Fibroblast of lung (primary cell): ENCODE measurements around the gene LDLRAD4. TPM values are rescaled to one million over a fixed set of nuclear protein-coding genes. Genes with fewer than 3 reads are reported as not detected.

ENCODE experiments used
- DNase-seq, 2 donors: peaks; one replicate each; pipeline versions ENCODE4 v3.0.0 to v3.0.0-alpha.2; 2010; ENCODE audit warnings: low read depth in 2 of 2
- H2AFZ ChIP-seq: 2 replicates; pipeline ENCODE4 v1.5.1; 2012; ENCODE audit warnings: low read length, control low read depth, inconsistent platforms
- H3K27ac ChIP-seq: 2 replicates; pipeline ENCODE4 v1.5.1; 2011; ENCODE audit warnings: low read length, control low read depth; ENCODE audit not compliant: insufficient read depth
- H3K27me3 ChIP-seq: 2 replicates; pipeline ENCODE4 v1.5.1; 2011; ENCODE audit warnings: mild to moderate bottlenecking, low read length; ENCODE audit not compliant: control insufficient read depth, insufficient read depth
- H3K36me3 ChIP-seq: 2 replicates; pipeline ENCODE4 v1.5.1; 2011; ENCODE audit warnings: low read length; ENCODE audit not compliant: control insufficient read depth, insufficient read depth
- H3K4me1 ChIP-seq: 2 replicates; pipeline ENCODE4 v1.5.1; 2011; ENCODE audit warnings: low read length; ENCODE audit not compliant: control insufficient read depth, insufficient read depth; ENCODE audit errors: extremely low read depth
- H3K4me2 ChIP-seq: 2 replicates; pipeline ENCODE4 v1.5.1; 2011; ENCODE audit warnings: low read length, control low read depth; ENCODE audit not compliant: insufficient read depth; ENCODE audit errors: extremely low read depth
- H3K4me3 ChIP-seq, 4 experiments: fragments of 200-600 bp in 1 of 4; sonication (generic) in 1 of 4; replicated peaks in 1 of 4; 2 replicates each; pipeline ENCODE4 v1.5.1; 2011 to 2016; ENCODE audit warnings: low read length in 4 of 4, low read depth in 3 of 4, mild to moderate bottlenecking in 3 of 4, control low read depth in 2 of 4, inconsistent platforms in 1 of 4, mixed read lengths in 1 of 4; ENCODE audit not compliant: insufficient read depth in 1 of 4; ENCODE audit errors: control extremely low read depth in 1 of 4
- H3K79me2 ChIP-seq: 2 replicates; pipeline ENCODE4 v1.5.1; 2012; ENCODE audit warnings: mild to moderate bottlenecking, low read length, inconsistent platforms; ENCODE audit not compliant: control insufficient read depth, insufficient read depth
- H3K9ac ChIP-seq: 2 replicates; pipeline ENCODE4 v1.5.1; 2011; ENCODE audit warnings: mild to moderate bottlenecking, low read length, control low read depth; ENCODE audit not compliant: insufficient read depth
- H3K9me3 ChIP-seq: 2 replicates; pipeline ENCODE4 v1.5.1; 2012; ENCODE audit warnings: low read depth, low read length; ENCODE audit not compliant: control insufficient read depth, insufficient read depth
- H4K20me1 ChIP-seq: 2 replicates; pipeline ENCODE4 v1.5.1; 2011; ENCODE audit warnings: low read length; ENCODE audit not compliant: control insufficient read depth, insufficient read depth; ENCODE audit errors: extremely low read depth
- CTCF ChIP-seq, 2 donors: IDR thresholded peaks in 1 of 2; conservative IDR thresholded peaks in 1 of 2; 1 replicate in 1 of 2; 2 replicates in 1 of 2; pipeline ENCODE4 v1.5.1; 2011 to 2012; ENCODE audit warnings: low read length in 2 of 2, control low read depth in 1 of 2, inconsistent platforms in 1 of 2, low read depth in 1 of 2, mild to moderate bottlenecking in 1 of 2
- EZH2 ChIP-seq: IDR thresholded peaks from 2 replicates; pipeline ENCODE4 v1.5.1; 2012; ENCODE audit warnings: low read length, control low read depth, mild to moderate bottlenecking; ENCODE audit errors: missing control alignments
- polyA plus RNA-seq, 2 donors: library from polyadenylated mRNA; depleted of rRNA in 1 of 2; stranded (reverse) in 1 of 2; unstranded in 1 of 2; fragments of >200 nt; gene quantifications; 2 replicates each; pipeline ENCODE4 v1.2.1, GENCODE V29; 2011 to 2012; ENCODE audit warnings: missing spikeins in 1 of 2
- total RNA-seq: library from RNA; depleted of rRNA; stranded (reverse); fragments of >200 nt; gene quantifications from 2 replicates; pipeline ENCODE4 v1.2.1, GENCODE V29; 2014

LDLRAD4 gene
- total and polyA plus RNA-seq, 2 donors (not counting 1 experiment from before 2014, with no cell fraction given) = not detected

- H3K79me2 ChIP-seq = no peaks in the 10 kb centered on the region
- no peak overlapping the region for H3K9ac ChIP-seq
- no peak overlapping the region for H3K27ac ChIP-seq
- H3K9me3 ChIP-seq = no peaks in the 10 kb centered on the region
- no peaks in the 10 kb centered on the region for H3K4me1 ChIP-seq
- H3K36me3 ChIP-seq = no peaks in the 10 kb centered on the region
- H2AFZ ChIP-seq = no peak overlapping the region
- TF ChIP-seq CTCF (conservative IDR thresholded peaks at IDR 0.05 in 1 of 2, IDR thresholded peaks at IDR 0.05 in 1 of 2; ENCODE audit: low read depth in 1 of 2, low read length in 2 of 2) = no peak
- TF ChIP-seq EZH2 = no peak
- H3K4me3 ChIP-seq = no peak overlapping the region
- no peaks in the 10 kb centered on the region for H4K20me1 ChIP-seq
- H3K4me2 ChIP-seq = no peak overlapping the region
- H3K27me3 ChIP-seq = peaks cover 3% of the 10 kb centered on the region
- no peak for DNase-seq
Measured at GRCh38 chr18:13442451-13442850, 223.9 kb downstream of the LDLRAD4 start.

- Histone ChIP-seq H3K4me3 (no peak overlapping the region), H2AFZ (no peak overlapping the region), H3K9ac (no peak overlapping the region), H3K27ac (no peak overlapping the region), H3K4me1 (no peaks in the 10 kb centered on the region), H4K20me1 (no peaks in the 10 kb centered on the region), H3K79me2 (no peaks in the 10 kb centered on the region), H3K4me2 (no peak overlapping the region), H3K9me3 (no peaks in the 10 kb centered on the region), H3K27me3 (peaks cover 3% of the 10 kb centered on the region), H3K36me3 (no peaks in the 10 kb centered on the region)
- no peak for TF ChIP-seq CTCF (conservative IDR thresholded peaks at IDR 0.05 in 1 of 2, IDR thresholded peaks at IDR 0.05 in 1 of 2; ENCODE audit: low read depth in 1 of 2, low read length in 2 of 2)
- DNase-seq = no peak
Measured at GRCh38 chr18:13443552-13443951, 225.0 kb downstream of the LDLRAD4 start.

DNA sequence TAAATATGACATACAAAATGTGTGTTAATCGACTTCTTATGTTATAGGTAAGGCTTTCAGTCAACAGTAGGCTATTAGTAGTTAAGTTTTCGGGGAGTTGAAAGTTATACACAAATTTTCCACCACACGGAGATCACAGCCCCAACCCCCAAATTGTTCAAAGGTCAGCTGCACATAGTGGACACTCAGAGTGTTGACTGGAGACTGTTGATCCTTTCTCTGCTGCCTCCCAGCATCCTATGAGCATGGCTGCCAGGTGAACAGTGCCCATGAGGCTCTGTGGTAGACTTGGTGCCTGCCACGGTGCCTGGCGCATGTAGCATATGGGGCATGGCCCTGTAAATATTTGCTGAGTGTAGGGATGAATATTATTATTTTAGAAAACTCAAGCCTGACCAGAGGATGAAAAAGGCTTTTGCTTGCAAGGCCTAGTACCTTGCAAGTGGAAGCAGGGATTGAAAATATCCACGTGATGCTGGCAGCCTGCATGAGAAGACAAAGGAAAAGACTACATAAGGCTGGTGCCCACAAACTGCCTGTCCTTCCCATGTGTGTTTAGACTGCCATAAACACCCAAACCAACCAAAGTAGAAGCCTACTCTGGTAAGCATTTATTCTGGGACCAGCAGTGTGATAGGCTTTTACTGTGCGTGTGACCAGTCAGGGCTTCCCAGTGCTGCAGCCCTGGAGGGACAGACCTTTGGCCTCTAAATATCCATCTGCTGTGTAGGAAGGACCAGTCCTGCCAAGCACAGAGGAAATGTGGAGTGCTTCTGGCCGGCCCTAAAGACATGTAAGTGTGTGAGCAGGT, 226.1 kb downstream of the LDLRAD4 start:
- TF ChIP-seq EZH2 (no peak), CTCF (conservative IDR thresholded peaks at IDR 0.05 in 1 of 2, IDR thresholded peaks at IDR 0.05 in 1 of 2; ENCODE audit: low read depth in 1 of 2, low read length in 2 of 2) (no peak)
- Histone ChIP-seq H3K27ac (no peak overlapping the region), H3K27me3 (peaks cover 3% of the 10 kb centered on the region)

More for the DNA sequence above, 226.1 kb downstream of the LDLRAD4 start:
- H2AFZ ChIP-seq = no peak overlapping the region
- H3K4me3 ChIP-seq = no peak overlapping the region
- H3K79me2 ChIP-seq = no peaks in the 10 kb centered on the region
- no peaks in the 10 kb centered on the region for H4K20me1 ChIP-seq
- H3K4me1 ChIP-seq = no peaks in the 10 kb centered on the region
- no peak overlapping the region for H3K4me2 ChIP-seq
- no peaks in the 10 kb centered on the region for H3K36me3 ChIP-seq
- H3K9ac ChIP-seq = no peak overlapping the region
- no peak for DNase-seq
- no peaks in the 10 kb centered on the region for H3K9me3 ChIP-seq
